ENCODE measurements around the gene LRIG1.

Gene LRIG1

DNA sequence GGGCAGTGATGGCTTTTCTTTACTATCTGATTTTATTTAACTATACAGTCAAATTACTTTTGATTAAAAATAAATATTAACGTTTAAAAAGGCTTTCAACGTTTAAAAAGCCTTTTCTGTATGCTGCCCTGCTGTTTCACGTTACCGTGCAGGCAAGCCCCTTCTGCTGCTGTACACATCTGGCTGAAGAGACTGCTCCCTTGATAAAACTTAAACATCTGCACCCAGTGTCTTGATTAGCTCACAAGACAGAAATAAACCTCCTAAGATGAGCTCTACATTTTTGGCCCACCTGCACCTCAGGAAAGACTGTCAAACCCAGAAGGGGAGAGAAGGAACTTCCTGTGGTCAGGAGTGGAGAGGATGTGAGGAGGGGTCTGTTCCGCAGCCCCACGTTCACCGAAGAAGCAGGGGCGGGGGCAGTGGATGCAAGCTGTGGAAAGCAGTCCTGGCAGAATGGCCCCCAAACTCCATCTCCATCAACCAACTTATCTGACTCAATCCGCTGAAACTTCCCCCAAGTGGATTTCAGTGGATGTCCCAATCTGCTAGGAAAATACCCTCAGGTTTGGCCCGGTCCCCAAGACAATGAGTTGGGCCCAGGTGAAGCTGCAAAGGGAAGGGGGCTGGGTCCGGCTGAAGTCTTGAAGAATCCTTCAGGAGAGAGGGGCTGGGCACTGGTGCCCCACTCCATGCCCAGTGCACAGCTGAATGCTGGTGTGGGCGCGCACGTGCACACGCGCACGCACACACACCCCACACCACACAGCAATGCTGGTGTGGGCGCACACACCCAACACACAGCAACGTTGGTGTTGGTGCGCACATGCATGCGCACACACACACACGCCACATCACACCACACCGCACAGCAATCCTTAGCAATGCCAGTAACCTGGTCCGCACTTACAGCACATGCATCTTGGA, 88.6 kb downstream of the LRIG1 start:
- TF ChIP-seq, protein P1, sequence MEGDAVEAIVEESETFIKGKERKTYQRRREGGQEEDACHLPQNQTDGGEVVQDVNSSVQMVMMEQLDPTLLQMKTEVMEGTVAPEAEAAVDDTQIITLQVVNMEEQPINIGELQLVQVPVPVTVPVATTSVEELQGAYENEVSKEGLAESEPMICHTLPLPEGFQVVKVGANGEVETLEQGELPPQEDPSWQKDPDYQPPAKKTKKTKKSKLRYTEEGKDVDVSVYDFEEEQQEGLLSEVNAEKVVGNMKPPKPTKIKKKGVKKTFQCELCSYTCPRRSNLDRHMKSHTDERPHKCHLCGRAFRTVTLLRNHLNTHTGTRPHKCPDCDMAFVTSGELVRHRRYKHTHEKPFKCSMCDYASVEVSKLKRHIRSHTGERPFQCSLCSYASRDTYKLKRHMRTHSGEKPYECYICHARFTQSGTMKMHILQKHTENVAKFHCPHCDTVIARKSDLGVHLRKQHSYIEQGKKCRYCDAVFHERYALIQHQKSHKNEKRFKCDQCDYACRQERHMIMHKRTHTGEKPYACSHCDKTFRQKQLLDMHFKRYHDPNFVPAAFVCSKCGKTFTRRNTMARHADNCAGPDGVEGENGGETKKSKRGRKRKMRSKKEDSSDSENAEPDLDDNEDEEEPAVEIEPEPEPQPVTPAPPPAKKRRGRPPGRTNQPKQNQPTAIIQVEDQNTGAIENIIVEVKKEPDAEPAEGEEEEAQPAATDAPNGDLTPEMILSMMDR (IDR thresholded peaks at IDR 0.05; ENCODE audit: borderline replicate concordance, insufficient read depth, low read depth, low read length), result no peak
- no peak overlapping the region for H3K4me3 ChIP-seq (ENCODE audit: low read depth, low read length)

DNA sequence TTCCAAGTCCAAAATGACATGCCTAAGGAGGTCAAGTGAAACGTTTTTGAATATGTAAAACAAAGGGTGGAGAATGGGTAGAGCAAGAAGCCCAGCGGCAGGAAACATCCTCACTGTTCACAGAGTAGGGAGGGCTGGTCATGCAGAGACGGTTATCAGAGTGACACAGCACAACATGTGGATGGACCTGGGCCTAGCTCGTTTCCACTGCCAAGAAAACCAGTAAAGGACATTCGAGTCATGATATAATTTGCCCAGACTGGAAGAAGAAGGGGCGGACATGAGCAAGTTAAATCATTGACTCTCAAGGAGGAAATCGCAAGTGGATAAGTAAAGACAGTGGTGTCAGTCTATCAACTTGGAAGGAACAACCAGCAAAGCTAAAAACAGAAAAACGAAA, 89.3 kb downstream of the LRIG1 start:
- H3K4me3 ChIP-seq (ENCODE audit: low read depth, low read length), result no peak overlapping the region
- TF ChIP-seq, protein P1 (IDR thresholded peaks at IDR 0.05; ENCODE audit: borderline replicate concordance, insufficient read depth, low read depth, low read length), result no peak

DNA sequence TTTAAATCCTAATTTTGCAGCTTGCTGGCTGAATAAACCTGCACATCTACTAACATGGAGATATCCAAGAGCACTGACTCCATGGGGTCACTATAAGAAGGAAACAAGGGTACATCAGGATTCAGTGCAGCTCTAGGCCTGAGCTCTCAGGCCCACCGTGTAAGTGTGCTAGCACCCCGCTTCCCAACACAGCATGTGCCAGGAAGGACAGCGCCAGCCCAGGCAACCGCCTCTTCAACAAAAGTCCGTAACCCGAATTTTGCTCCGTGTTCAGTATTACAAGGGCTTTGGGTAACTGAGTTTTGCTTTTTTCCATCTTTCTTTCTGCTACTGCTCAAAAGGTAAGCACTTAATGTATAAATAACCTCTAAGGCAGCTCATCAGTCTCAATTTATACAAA, 89.8 kb downstream of the LRIG1 start:
- no peak overlapping the region for H3K4me3 ChIP-seq (ENCODE audit: low read depth, low read length)
- TF ChIP-seq, protein P1 (IDR thresholded peaks at IDR 0.05; ENCODE audit: borderline replicate concordance, insufficient read depth, low read depth, low read length), result no peak

DNA sequence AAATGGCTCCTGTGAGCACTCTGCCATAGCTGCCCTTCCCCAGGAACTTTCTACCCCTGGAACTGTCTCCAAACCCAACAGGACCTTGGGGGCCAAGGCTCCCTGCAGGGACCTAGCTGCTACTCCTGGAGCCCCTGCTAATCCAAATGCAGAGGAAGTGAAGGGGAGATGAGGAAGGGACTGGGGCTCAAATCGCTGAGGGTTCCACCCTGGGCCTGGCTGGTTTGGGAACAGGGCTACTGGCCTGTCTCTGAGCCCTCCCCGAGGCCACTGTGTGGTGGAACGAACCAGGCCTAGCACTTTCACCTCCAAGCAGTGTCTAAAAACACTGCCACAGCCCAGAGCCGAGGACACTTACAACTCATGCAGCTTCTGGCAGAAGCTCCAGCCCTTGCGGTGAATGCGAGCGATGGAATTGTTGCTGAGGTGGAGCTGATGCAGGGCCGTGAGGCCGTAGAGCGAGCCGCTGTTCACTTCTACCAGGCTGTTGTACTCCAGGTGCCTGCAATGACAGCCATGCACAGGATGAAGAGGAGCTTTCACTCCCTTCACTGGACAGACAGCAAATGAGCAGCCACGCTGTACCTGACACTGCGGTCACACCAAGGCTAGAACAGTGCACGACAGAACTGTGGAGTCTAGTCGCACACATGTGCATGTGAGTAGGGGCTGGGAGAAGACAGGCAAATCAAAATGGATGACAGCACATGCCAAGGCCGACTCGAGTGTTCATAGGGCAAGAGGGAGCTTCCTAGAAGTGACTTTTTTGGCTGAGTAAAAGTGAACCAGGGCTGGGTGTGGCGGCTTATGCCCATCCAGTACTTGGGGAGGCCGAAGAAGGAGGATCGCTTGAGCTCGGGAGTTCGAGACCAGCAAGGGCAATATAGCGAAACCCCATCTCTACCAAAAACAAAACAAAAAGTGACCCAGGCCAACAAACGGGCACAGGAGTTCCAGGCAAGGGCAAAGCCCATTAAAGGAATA, 90.8 kb downstream of the LRIG1 start:
- H3K4me3 ChIP-seq (ENCODE audit: low read depth, low read length), result no peak overlapping the region
- TF ChIP-seq, protein P1 (IDR thresholded peaks at IDR 0.05; ENCODE audit: borderline replicate concordance, insufficient read depth, low read depth, low read length), result no peak

DNA sequence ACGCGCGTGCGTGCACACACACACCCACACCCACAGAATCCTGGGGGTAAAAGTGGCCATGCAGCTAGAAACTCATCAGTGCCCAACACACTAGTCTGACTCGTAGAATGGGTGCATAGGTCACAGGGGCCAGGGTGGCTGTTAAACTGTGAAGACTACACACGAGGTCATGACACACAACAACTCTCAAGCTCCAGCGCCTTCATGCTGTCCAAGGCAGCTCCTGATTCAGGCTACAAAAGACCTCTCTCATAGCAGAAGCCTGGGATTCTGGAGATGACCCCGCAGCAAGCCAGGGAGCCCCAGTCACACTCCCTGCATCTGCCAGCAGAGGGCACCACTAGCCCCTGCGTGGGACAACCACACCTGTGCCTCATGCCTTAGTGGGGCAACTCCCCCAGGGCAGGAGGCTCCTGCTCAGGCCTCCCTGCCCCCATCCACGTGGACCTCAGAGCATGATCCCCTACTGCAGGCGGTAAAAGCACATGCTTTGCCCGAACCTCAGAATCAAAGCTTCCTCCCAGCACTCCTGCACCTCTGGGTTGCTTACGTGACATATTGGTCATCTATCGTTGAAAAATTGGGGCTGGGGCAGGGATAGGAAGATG, 93.1 kb downstream of the LRIG1 start:
- H3K4me3 ChIP-seq (ENCODE audit: low read depth, low read length), result no peak overlapping the region
- TF ChIP-seq, protein P1 (IDR thresholded peaks at IDR 0.05; ENCODE audit: borderline replicate concordance, insufficient read depth, low read depth, low read length), result peak; percentile 94

DNA sequence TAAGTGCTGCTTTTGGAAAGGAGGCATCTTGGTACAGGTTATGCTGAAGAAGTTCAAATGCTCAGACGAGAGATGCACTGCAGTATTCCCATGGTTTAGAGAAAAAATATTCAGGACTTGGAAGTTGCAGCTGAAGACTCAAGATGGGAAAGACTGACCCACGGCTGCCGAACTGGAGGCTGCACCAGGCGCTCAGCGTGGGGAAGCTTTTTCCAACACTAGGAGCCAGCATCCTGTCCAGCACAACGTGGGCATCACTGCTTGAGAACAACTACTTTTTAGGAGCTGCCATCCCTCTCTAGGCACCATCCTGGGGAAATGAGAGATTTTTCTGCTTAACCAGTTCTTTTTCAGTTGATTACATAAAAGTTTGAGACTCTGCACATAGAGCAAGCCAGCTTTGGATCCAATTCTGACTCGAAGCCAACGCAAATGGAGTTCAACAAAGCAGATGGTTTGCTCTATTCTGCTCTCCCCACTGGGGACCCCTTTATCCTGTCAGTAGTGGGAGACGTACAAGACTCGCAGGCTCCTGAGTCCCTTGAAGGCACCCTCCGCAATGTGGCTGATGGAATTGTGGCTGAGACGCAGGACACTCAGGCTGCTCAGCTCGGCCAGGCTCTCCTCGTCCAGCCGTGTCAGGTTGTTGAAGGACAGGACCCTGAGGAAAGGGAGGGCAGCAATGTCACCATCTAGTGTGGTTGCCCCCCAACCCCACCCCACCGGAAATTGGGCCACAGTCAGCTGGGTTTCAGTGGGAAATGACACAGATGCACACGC, 93.8 kb downstream of the LRIG1 start:
- H3K4me3 ChIP-seq (ENCODE audit: low read depth, low read length), result no peak overlapping the region
- TF ChIP-seq, protein P1 (IDR thresholded peaks at IDR 0.05; ENCODE audit: borderline replicate concordance, insufficient read depth, low read depth, low read length), result no peak

Measured in GM12875 (cell line).